NAMALWA (cell line): ENCODE data around the gene ZNF140.

Experiments
- DNase-seq: peaks from one replicate; pipeline ENCODE4 v3.0.0-alpha.2; 2015; ENCODE audit warnings: low spot score

Gene ZNF140

GRCh38 chr12:133130038-133130807 lies 49.5 kb downstream of the ZNF140 start, which contains the start of the genes ZNF10 and ZNF891:
Gene ZNF10, plus strand, starts transcription at chr12:133130627. Its CDS starts 13,866 bp downstream, at chr12:133144493.
Gene ZNF891, minus strand, starts transcription at chr12:133130274. Its CDS starts 8,356 bp downstream, at chr12:133121918.
- peak; percentile 96 for DNase-seq

GRCh38 chr12:133130808-133131128 lies 50.0 kb downstream of the ZNF140 start:
- DNase-seq = no peak

DNA sequence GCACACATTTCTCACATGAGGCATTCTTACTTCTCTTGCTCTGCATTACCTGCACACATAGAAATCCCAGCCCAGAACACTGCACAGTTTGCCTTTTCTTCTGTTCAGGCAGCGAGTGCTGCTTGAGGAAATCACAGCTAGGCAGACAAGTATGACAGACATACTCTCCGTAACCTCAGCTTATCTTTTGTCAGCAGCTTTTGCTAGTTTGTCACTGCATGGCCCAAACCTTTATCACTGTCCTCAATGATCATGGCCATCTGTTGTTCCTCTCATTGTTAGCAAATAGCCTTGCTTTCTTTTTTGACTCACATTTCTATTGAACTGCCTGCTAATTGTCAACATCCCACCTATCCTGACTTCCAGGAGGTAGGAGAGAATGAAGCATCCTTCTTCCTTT lies 55.0 kb downstream of the ZNF140 start:
- DNase-seq = no peak

GRCh38 chr12:133145981-133146380 lies 65.3 kb downstream of the ZNF140 start:
- no peak for DNase-seq

DNA sequence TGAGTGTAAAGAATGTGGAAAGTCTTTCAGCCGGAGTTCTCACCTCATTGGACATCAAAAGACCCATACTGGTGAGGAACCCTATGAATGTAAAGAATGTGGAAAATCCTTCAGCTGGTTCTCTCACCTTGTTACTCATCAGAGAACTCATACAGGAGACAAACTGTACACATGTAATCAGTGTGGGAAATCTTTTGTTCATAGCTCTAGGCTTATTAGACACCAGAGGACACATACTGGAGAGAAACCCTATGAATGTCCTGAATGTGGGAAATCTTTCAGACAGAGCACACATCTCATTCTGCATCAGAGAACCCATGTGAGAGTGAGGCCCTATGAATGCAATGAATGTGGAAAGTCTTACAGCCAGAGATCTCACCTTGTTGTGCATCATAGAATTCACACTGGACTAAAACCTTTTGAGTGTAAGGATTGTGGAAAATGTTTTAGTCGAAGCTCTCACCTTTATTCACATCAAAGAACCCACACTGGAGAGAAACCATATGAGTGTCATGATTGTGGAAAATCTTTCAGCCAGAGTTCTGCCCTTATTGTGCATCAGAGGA lies 75.5 kb downstream of the ZNF140 start:
- no peak for DNase-seq
